PFSK-1 (cell line): ENCODE measurements around the gene ARGLU1.

Experiments used
- FOXP2 ChIP-seq: optimal IDR thresholded peaks from 2 replicates; pipeline ENCODE3; 2011; ENCODE audit warnings: borderline replicate concordance, control low read depth, inconsistent platforms; ENCODE audit not compliant: insufficient read depth; ENCODE audit errors: extremely low read length, extremely low read depth
- REST ChIP-seq, 2 experiments: IDR thresholded peaks; 2 replicates each; pipeline versions ENCODE4 v1.6.1 to v1.8.0; 2011 to 2012; ENCODE audit warnings: low read depth in 2 of 2, low read length in 2 of 2, control low read depth in 1 of 2, inconsistent platforms in 1 of 2, mild to moderate bottlenecking in 1 of 2, moderate library complexity in 1 of 2; ENCODE audit not compliant: insufficient read depth in 1 of 2

GRCh38 chr13:106534639-106535551 lies 33.0 kb downstream of the ARGLU1 start:
- no peak for TF ChIP-seq FOXP2
- TF ChIP-seq REST (IDR thresholded peaks at IDR 0.05; ENCODE audit: insufficient read depth in 1 of 2, low read depth in 2 of 2, low read length in 2 of 2): no peak
